Esophagus (tissue), 2 donors: ENCODE data around the gene SYF2. TPM values are rescaled to one million over a fixed set of nuclear protein-coding genes. Genes with fewer than 3 reads are reported as not detected.
A peak's percentile ranks its signal among the peaks of the same experiment; 100 is the strongest.

Experiments used
- H3K27ac ChIP-seq, 2 donors: one replicate each; pipeline ENCODE4 v1.5.1; 2013; ENCODE audit warnings: low read depth in 2 of 2, mild to moderate bottlenecking in 2 of 2, inconsistent platforms in 1 of 2, low read length in 1 of 2, moderate library complexity in 1 of 2
- H3K27me3 ChIP-seq, 2 donors: one replicate each; pipeline ENCODE4 v1.6.1; 2013; ENCODE audit warnings: low read length in 2 of 2, control low read depth in 1 of 2, mild to moderate bottlenecking in 1 of 2; ENCODE audit not compliant: insufficient read depth in 2 of 2, control insufficient read depth in 1 of 2
- H3K36me3 ChIP-seq, 2 donors: one replicate each; pipeline ENCODE4 v1.6.1; 2013; ENCODE audit warnings: low read length in 1 of 2; ENCODE audit not compliant: control insufficient read depth in 2 of 2, insufficient read depth in 2 of 2
- H3K4me1 ChIP-seq, 2 donors: one replicate each; pipeline ENCODE4 v1.6.1; 2013; ENCODE audit warnings: low read length in 1 of 2; ENCODE audit not compliant: control insufficient read depth in 2 of 2, insufficient read depth in 2 of 2
- H3K4me3 ChIP-seq, 2 donors: one replicate each; pipeline ENCODE4 v1.5.1; 2013; ENCODE audit warnings: low read length in 2 of 2, mild to moderate bottlenecking in 2 of 2, low read depth in 1 of 2, moderate library complexity in 1 of 2
- H3K9me3 ChIP-seq, 2 donors: one replicate each; pipeline ENCODE4 v1.6.1; 2013; ENCODE audit warnings: mild to moderate bottlenecking in 2 of 2, low read depth in 1 of 2, low read length in 1 of 2, moderate library complexity in 1 of 2; ENCODE audit not compliant: control insufficient read depth in 2 of 2, insufficient read depth in 1 of 2
- WGBS, 2 donors: extraction: QIAGEN DNeasy Blood & Tissue Kit; methylation state at CpG; one replicate each; pipeline ENCODE4 v1.1.7; 2013; 5-methylcytosine and 5-hydroxymethylcytosine counted together
- polyA plus RNA-seq, 2 donors: library from polyadenylated mRNA; stranded (reverse); fragments of 200-250 nt; gene quantifications; one replicate each; pipeline ENCODE4 v1.2.3, GENCODE V29; 2013
- donor health status: healthy with polysubstance abuse.
- donor health status: Bipolar disorder and iron deficiency.

SYF2 gene
- polyA plus RNA-seq, 2 donors, result 42.3 to 49.2 TPM

- Histone ChIP-seq H3K27ac (peak overlapping the region; percentile 92 to 97), H3K36me3 (peaks cover 0 to 2% of the 10 kb centered on the region in 2 donors), H3K4me1 (no peaks in the 10 kb centered on the region), H3K27me3 (no peaks in the 10 kb centered on the region), H3K9me3 (no peaks in the 10 kb centered on the region), H3K4me3 (peak overlapping the region; percentile 97 to 99)
- 21 to 22% methylated on average over 13 of the region's 13 CpGs for WGBS, 2 donors
These were observed 823 bp upstream of the SYF2 start for GRCh38 chr1:25232866-25233784.

GRCh38 chr1:25223471-25223870, 8.8 kb downstream of the SYF2 start:
- H3K36me3 ChIP-seq, result peaks cover 3 to 15% of the 10 kb centered on the region in 2 donors
- H3K27ac ChIP-seq, result no peak overlapping the region
- 77 to 81% methylated on average over 3 of the region's 3 CpGs for WGBS, 2 donors
- H3K4me3 ChIP-seq, result no peak overlapping the region
- H3K27me3 ChIP-seq, result no peaks in the 10 kb centered on the region
- H3K4me1 ChIP-seq, result peaks cover 0 to 4% of the 10 kb centered on the region in 2 donors
- H3K9me3 ChIP-seq, result no peaks in the 10 kb centered on the region

- Histone ChIP-seq H3K27ac (no peak overlapping the region), H3K4me1 (peaks cover 0 to 4% of the 10 kb centered on the region in 2 donors), H3K27me3 (no peaks in the 10 kb centered on the region), H3K36me3 (peaks cover 3 to 15% of the 10 kb centered on the region in 2 donors), H3K9me3 (no peaks in the 10 kb centered on the region), H3K4me3 (no peak overlapping the region)
- 91 to 94% methylated on average over 4 of the region's 4 CpGs for WGBS, 2 donors
These were observed 9.7 kb downstream of the SYF2 start for GRCh38 chr1:25222606-25223005.

- 72 to 94% methylated on average over 3 of the region's 3 CpGs for WGBS, 2 donors
- Histone ChIP-seq H3K27ac (no peak overlapping the region), H3K27me3 (no peaks in the 10 kb centered on the region), H3K9me3 (no peaks in the 10 kb centered on the region), H3K4me3 (no peak overlapping the region), H3K36me3 (peaks cover 3 to 7% of the 10 kb centered on the region in 2 donors), H3K4me1 (peaks cover 0 to 4% of the 10 kb centered on the region in 2 donors)
These were observed 11.6 kb downstream of the SYF2 start for GRCh38 chr1:25220666-25221065.

- peaks cover under 1 to 7% of the 10 kb centered on the region in 2 donors for H3K36me3 ChIP-seq
- H3K27me3 ChIP-seq, result no peaks in the 10 kb centered on the region
- H3K27ac ChIP-seq, result no peak overlapping the region
- peaks cover 0 to 4% of the 10 kb centered on the region in 2 donors for H3K4me1 ChIP-seq
- WGBS, 2 donors, result 93% methylated on average over 9 of the region's 9 CpGs
- no peak overlapping the region for H3K4me3 ChIP-seq
- H3K9me3 ChIP-seq, result no peaks in the 10 kb centered on the region
These were observed 12.5 kb downstream of the SYF2 start for GRCh38 chr1:25219661-25220251.

GRCh38 chr1:25217598-25218232, 14.6 kb downstream of the SYF2 start:
- peaks cover 0 to 5% of the 10 kb centered on the region in 2 donors for H3K36me3 ChIP-seq
- WGBS, 2 donors, result 87% methylated on average over 8 of the region's 8 CpGs
- H3K27ac ChIP-seq, result no peak overlapping the region
- H3K27me3 ChIP-seq, result no peaks in the 10 kb centered on the region
- H3K4me3 ChIP-seq, result no peak overlapping the region
- peaks cover 0 to 4% of the 10 kb centered on the region in 2 donors for H3K4me1 ChIP-seq
- no peaks in the 10 kb centered on the region for H3K9me3 ChIP-seq

GRCh38 chr1:25217015-25217414, 15.3 kb downstream of the SYF2 start:
- H3K9me3 ChIP-seq, result no peaks in the 10 kb centered on the region
- no peak overlapping the region for H3K4me3 ChIP-seq
- H3K27ac ChIP-seq, result no peak overlapping the region
- H3K36me3 ChIP-seq, result peaks cover 0 to 3% of the 10 kb centered on the region in 2 donors
- peaks cover 0 to 4% of the 10 kb centered on the region in 2 donors for H3K4me1 ChIP-seq
- WGBS, 2 donors, result 91 to 95% methylated on average over 3 of the region's 3 CpGs
- no peaks in the 10 kb centered on the region for H3K27me3 ChIP-seq

- WGBS, 2 donors, result 74 to 75% methylated on average over 4 of the region's 4 CpGs
- Histone ChIP-seq H3K4me3 (no peak overlapping the region), H3K36me3 (no peaks in the 10 kb centered on the region), H3K27ac (no peak overlapping the region), H3K4me1 (peaks cover 0 to 4% of the 10 kb centered on the region in 2 donors), H3K27me3 (no peaks in the 10 kb centered on the region), H3K9me3 (no peaks in the 10 kb centered on the region)
These were observed 16.2 kb downstream of the SYF2 start for GRCh38 chr1:25216123-25216522.

- Histone ChIP-seq H3K4me3 (no peak overlapping the region), H3K9me3 (no peaks in the 10 kb centered on the region), H3K27me3 (no peaks in the 10 kb centered on the region), H3K36me3 (no peaks in the 10 kb centered on the region), H3K4me1 (no peaks in the 10 kb centered on the region), H3K27ac (no peak overlapping the region)
- 60 to 63% methylated on average over 5 of the region's 5 CpGs for WGBS, 2 donors
These were observed 19.6 kb downstream of the SYF2 start for GRCh38 chr1:25212725-25213124.
